GM19238 (cell line): ENCODE results near the gene PDP2.

Source experiments
- DNase-seq: peaks from one replicate; pipeline ENCODE4 v3.0.0; 2011; ENCODE audit warnings: low spot score; ENCODE audit not compliant: insufficient read length

The PDP2 gene

GRCh38 chr16:66880288-66881013 is at the start of gene PDP2:
Gene PDP2 (plus strand): TSS chr16:66880515. CDS start chr16:66884285, 3,770 bp downstream.
- DNase-seq = peak; percentile 87

- DNase-seq = no peak
These were observed 48.1 kb upstream of the PDP2 start for GRCh38 chr16:66832190-66832589.

- no peak for DNase-seq
These were observed 47.5 kb upstream of the PDP2 start for GRCh38 chr16:66832661-66833305.

- no peak for DNase-seq
These were observed 45.6 kb upstream of the PDP2 start for GRCh38 chr16:66834746-66835145.

GRCh38 chr16:66840883-66841282 is 39.4 kb upstream of the PDP2 start:
- DNase-seq = no peak

GRCh38 chr16:66841366-66841765 is 38.9 kb upstream of the PDP2 start:
- no peak for DNase-seq

GRCh38 chr16:66842765-66843164 is 37.5 kb upstream of the PDP2 start:
- DNase-seq = no peak

GRCh38 chr16:66843191-66843590 is 37.1 kb upstream of the PDP2 start:
- DNase-seq = no peak

- DNase-seq = no peak
These were observed 36.3 kb upstream of the PDP2 start for GRCh38 chr16:66844009-66844341.

- DNase-seq = no peak
These were observed 35.8 kb upstream of the PDP2 start, which contains the start of gene CA7 for GRCh38 chr16:66844342-66845079. Gene CA7 (plus strand): TSS chr16:66844414. CDS start chr16:66844488, 74 bp downstream.

- no peak for DNase-seq
These were observed 35.3 kb upstream of the PDP2 start for GRCh38 chr16:66845080-66845410.

GRCh38 chr16:66845791-66846221 is 34.5 kb upstream of the PDP2 start:
- no peak for DNase-seq

- DNase-seq = no peak
These were observed 34.0 kb upstream of the PDP2 start for GRCh38 chr16:66846266-66846665.

GRCh38 chr16:66846831-66847230 is 33.5 kb upstream of the PDP2 start:
- no peak for DNase-seq

GRCh38 chr16:66847533-66848067 is 32.7 kb upstream of the PDP2 start:
- no peak for DNase-seq

GRCh38 chr16:66848172-66848571 is 32.1 kb upstream of the PDP2 start:
- no peak for DNase-seq

- no peak for DNase-seq
These were observed 31.3 kb upstream of the PDP2 start for GRCh38 chr16:66849021-66849420.

- no peak for DNase-seq
These were observed 30.8 kb upstream of the PDP2 start for GRCh38 chr16:66849549-66849948.

GRCh38 chr16:66850115-66850815 is 30.1 kb upstream of the PDP2 start:
- DNase-seq = no peak

- no peak for DNase-seq
These were observed 28.9 kb upstream of the PDP2 start for GRCh38 chr16:66851166-66851964.
